Neural cell (in vitro differentiated cells): ENCODE measurements around the gene CTDSPL. TPM values are rescaled to one million over a fixed set of nuclear protein-coding genes. Genes with fewer than 3 reads are reported as not detected.

Source experiments
- H2AFZ ChIP-seq: fragments of 200-600, 300-800 bp; sonication (generic), shearing (Covaris generic); 2 replicates; pipeline ENCODE4 v1.6.0; 2014; ENCODE audit warnings: low read depth, mild to moderate bottlenecking, antibody characterized with exemption, low read length, moderate library complexity
- H3F3A ChIP-seq: fragments of 200-600 bp; shearing (Covaris generic); 2 replicates; pipeline ENCODE4 v1.6.1; 2016; ENCODE audit warnings: mild to moderate bottlenecking, moderate library complexity, mixed read lengths, antibody characterized with exemption, low read length; ENCODE audit not compliant: insufficient read depth, poor library complexity, severe bottlenecking
- H3K27ac ChIP-seq: fragments of 200-600, 300-800 bp; sonication (generic), shearing (Covaris generic); 2 replicates; pipeline ENCODE4 v1.5.1; 2014; ENCODE audit warnings: mild to moderate bottlenecking, low read length, moderate library complexity
- H3K27me3 ChIP-seq: fragments of 300-800, 200-600 bp; sonication (generic), shearing (Covaris generic); 2 replicates; pipeline ENCODE4 v1.6.0; 2014; ENCODE audit warnings: mild to moderate bottlenecking, low read depth, low read length, moderate library complexity; ENCODE audit not compliant: insufficient read depth
- H3K36me3 ChIP-seq: fragments of 300-800, 200-600 bp; sonication (generic), shearing (Covaris generic); 2 replicates; pipeline ENCODE4 v1.5.1; 2014; ENCODE audit warnings: mild to moderate bottlenecking, antibody characterized with exemption, low read length, moderate library complexity; ENCODE audit not compliant: insufficient read depth
- H3K4me2 ChIP-seq: fragments of 300-800, 200-600 bp; sonication (generic), shearing (Covaris generic); 2 replicates; pipeline ENCODE4 v1.6.0; 2014; ENCODE audit warnings: mild to moderate bottlenecking, low read length
- H3K4me3 ChIP-seq: fragments of 300-800, 200-600 bp; sonication (generic), shearing (Covaris generic); 2 replicates; pipeline ENCODE4 v1.5.1; 2014; ENCODE audit warnings: mild to moderate bottlenecking, low read length, moderate library complexity
- H3K79me2 ChIP-seq: fragments of 200-600 bp; shearing (Covaris generic); replicated peaks from 2 replicates; pipeline ENCODE4 v1.6.0; 2014; ENCODE audit warnings: mild to moderate bottlenecking, low read length, moderate library complexity; ENCODE audit not compliant: insufficient read depth
- H3K9ac ChIP-seq: fragments of 300-800, 200-600 bp; sonication (generic), shearing (Covaris generic); 2 replicates; pipeline ENCODE4 v1.6.1; 2016; ENCODE audit warnings: mild to moderate bottlenecking, low read length, mixed read lengths
- H3K9me2 ChIP-seq: fragments of 200-600 bp; shearing (Covaris generic); 2 replicates; pipeline ENCODE4 v1.6.1; 2016; ENCODE audit warnings: mild to moderate bottlenecking, low read length, mixed read lengths; ENCODE audit not compliant: insufficient read depth
- H3K9me3 ChIP-seq: fragments of 200-600, 300-800 bp; sonication (generic), shearing (Covaris generic); 2 replicates; pipeline ENCODE4 v1.6.1; 2016; ENCODE audit warnings: mild to moderate bottlenecking, mixed run types, low read length, moderate library complexity, mixed read lengths
- H4K20me1 ChIP-seq: fragments of 200-600 bp; shearing (Covaris generic); 2 replicates; pipeline ENCODE4 v1.6.1; 2016; ENCODE audit warnings: mild to moderate bottlenecking, mixed run types; ENCODE audit not compliant: insufficient read depth
- EP300 ChIP-seq: fragments of 450-650 bp; conservative IDR thresholded peaks from 2 replicates; pipeline ENCODE4 v1.6.1; 2014; ENCODE audit warnings: antibody characterized with exemption, mild to moderate bottlenecking, moderate library complexity; ENCODE audit not compliant: poor library complexity, severe bottlenecking
- EZH2 ChIP-seq: fragments of 200-600, 300-800 bp; shearing (Covaris generic), sonication (generic); IDR thresholded peaks from 2 replicates; pipeline ENCODE4 v1.6.1; 2014; ENCODE audit warnings: antibody characterized with exemption, low read length, borderline replicate concordance, mild to moderate bottlenecking; ENCODE audit not compliant: insufficient read depth, poor library complexity, severe bottlenecking
- MXI1 ChIP-seq: fragments of 450-650 bp; conservative IDR thresholded peaks from 2 replicates; pipeline ENCODE4 v1.6.1; 2014; ENCODE audit warnings: antibody characterized with exemption, mild to moderate bottlenecking; ENCODE audit not compliant: poor library complexity, severe bottlenecking
- POLR2AphosphoS5 ChIP-seq: IDR thresholded peaks from 2 replicates; pipeline ENCODE4 v1.6.1; 2012
- RAD21 ChIP-seq: fragments of 450-650 bp; conservative IDR thresholded peaks from 2 replicates; pipeline ENCODE4 v1.6.1; 2014; ENCODE audit warnings: antibody characterized with exemption, mild to moderate bottlenecking, moderate library complexity
- SMC3 ChIP-seq: fragments of 450-650 bp; conservative IDR thresholded peaks from 2 replicates; pipeline ENCODE4 v1.6.1; 2014; ENCODE audit warnings: antibody characterized with exemption, mild to moderate bottlenecking, moderate library complexity; ENCODE audit not compliant: poor library complexity
- TAF1 ChIP-seq: IDR thresholded peaks from 2 replicates; pipeline ENCODE4 v1.6.1; 2012; ENCODE audit warnings: low read depth
- polyA plus RNA-seq: library from polyadenylated mRNA; depleted of rRNA; stranded (reverse); fragments of >200 nt; gene quantifications from 2 replicates; pipeline ENCODE4 v1.2.3, GENCODE V29; 2014
- TF ChIP-seq, protein P1 (sequence below): fragments of 450-650 bp; IDR thresholded peaks from 2 replicates; pipeline ENCODE4 v1.5.1; 2014; ENCODE audit warnings: antibody characterized with exemption, mild to moderate bottlenecking, moderate library complexity; ENCODE audit not compliant: poor library complexity, severe bottlenecking
- TF ChIP-seq, protein P2 (sequence below): IDR thresholded peaks from 2 replicates; pipeline ENCODE4 v1.6.1; 2012; ENCODE audit warnings: borderline replicate concordance

The CTDSPL gene
- polyA plus RNA-seq, 1 donor from 2014 or later, result 17.0 TPM

DNA sequence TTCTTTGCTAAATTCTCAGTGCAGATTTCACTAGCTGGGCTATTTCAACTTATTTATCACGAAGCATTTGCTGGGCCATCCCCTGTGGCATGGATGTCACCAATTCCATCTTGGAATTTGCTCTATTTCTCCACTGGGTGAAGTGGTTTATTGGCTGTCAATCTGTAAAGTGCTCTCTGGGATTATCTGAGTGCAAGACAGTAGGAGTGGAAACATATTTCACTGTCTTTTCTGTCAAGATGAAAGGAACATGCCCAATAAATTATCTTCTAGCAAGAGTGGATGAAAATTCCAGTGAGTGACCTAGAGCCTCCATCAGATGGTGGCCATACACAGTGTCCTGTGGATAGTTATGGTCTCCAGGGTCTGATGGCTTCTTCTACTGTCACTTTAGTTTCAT lies 25.1 kb upstream of the CTDSPL start:
- Histone ChIP-seq H3K4me3 (no peak overlapping the region), H3K27me3 (no peaks in the 10 kb centered on the region), H3K79me2 (no peaks in the 10 kb centered on the region), H3K9ac (no peak overlapping the region), H3K4me2 (no peak overlapping the region), H3K36me3 (no peaks in the 10 kb centered on the region), H3K9me3 (no peaks in the 10 kb centered on the region), H3K9me2 (no peaks in the 10 kb centered on the region), H3F3A (no peaks in the 10 kb centered on the region), H4K20me1 (no peaks in the 10 kb centered on the region), H2AFZ (no peak overlapping the region), H3K27ac (no peak overlapping the region)
- TF ChIP-seq, protein P1, sequence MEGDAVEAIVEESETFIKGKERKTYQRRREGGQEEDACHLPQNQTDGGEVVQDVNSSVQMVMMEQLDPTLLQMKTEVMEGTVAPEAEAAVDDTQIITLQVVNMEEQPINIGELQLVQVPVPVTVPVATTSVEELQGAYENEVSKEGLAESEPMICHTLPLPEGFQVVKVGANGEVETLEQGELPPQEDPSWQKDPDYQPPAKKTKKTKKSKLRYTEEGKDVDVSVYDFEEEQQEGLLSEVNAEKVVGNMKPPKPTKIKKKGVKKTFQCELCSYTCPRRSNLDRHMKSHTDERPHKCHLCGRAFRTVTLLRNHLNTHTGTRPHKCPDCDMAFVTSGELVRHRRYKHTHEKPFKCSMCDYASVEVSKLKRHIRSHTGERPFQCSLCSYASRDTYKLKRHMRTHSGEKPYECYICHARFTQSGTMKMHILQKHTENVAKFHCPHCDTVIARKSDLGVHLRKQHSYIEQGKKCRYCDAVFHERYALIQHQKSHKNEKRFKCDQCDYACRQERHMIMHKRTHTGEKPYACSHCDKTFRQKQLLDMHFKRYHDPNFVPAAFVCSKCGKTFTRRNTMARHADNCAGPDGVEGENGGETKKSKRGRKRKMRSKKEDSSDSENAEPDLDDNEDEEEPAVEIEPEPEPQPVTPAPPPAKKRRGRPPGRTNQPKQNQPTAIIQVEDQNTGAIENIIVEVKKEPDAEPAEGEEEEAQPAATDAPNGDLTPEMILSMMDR, result no peak
- TF ChIP-seq POLR2AphosphoS5 (no peak), TAF1 (no peak), MXI1 (no peak), RAD21 (no peak), EZH2 (no peak), EP300 (no peak), SMC3 (no peak)
- TF ChIP-seq, protein P2, sequence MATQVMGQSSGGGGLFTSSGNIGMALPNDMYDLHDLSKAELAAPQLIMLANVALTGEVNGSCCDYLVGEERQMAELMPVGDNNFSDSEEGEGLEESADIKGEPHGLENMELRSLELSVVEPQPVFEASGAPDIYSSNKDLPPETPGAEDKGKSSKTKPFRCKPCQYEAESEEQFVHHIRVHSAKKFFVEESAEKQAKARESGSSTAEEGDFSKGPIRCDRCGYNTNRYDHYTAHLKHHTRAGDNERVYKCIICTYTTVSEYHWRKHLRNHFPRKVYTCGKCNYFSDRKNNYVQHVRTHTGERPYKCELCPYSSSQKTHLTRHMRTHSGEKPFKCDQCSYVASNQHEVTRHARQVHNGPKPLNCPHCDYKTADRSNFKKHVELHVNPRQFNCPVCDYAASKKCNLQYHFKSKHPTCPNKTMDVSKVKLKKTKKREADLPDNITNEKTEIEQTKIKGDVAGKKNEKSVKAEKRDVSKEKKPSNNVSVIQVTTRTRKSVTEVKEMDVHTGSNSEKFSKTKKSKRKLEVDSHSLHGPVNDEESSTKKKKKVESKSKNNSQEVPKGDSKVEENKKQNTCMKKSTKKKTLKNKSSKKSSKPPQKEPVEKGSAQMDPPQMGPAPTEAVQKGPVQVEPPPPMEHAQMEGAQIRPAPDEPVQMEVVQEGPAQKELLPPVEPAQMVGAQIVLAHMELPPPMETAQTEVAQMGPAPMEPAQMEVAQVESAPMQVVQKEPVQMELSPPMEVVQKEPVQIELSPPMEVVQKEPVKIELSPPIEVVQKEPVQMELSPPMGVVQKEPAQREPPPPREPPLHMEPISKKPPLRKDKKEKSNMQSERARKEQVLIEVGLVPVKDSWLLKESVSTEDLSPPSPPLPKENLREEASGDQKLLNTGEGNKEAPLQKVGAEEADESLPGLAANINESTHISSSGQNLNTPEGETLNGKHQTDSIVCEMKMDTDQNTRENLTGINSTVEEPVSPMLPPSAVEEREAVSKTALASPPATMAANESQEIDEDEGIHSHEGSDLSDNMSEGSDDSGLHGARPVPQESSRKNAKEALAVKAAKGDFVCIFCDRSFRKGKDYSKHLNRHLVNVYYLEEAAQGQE, result no peak

DNA sequence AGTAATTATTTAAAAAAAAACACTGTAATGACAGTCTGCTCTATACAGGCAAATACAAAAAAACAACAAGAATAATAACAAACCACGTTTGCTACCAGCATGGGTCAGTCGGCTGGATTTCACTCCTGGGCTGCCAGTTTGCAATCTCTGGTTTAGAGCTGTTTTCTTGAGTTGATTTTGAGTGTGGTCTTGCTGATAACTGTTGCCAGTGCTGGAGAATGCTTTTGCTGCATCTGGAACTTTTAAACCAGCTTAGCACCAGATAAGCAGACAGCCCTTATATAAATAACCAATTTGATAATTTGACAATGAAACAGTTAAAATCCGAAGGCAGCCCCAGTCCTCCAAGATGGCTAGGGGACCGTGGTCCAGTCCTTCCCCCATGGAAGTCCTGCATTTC lies 14.0 kb upstream of the CTDSPL start:
- no peaks in the 10 kb centered on the region for H3F3A ChIP-seq

More for the DNA sequence above, 14.0 kb upstream of the CTDSPL start:
- H3K9me2 ChIP-seq, result no peaks in the 10 kb centered on the region
- TF ChIP-seq POLR2AphosphoS5 (no peak), EZH2 (no peak), EP300 (no peak), TAF1 (no peak), RAD21 (no peak), MXI1 (no peak), SMC3 (no peak)
- TF ChIP-seq, protein P2, result no peak
- TF ChIP-seq, protein P1, result no peak
- no peaks in the 10 kb centered on the region for H3K36me3 ChIP-seq
- H3K27ac ChIP-seq, result no peak overlapping the region
- H3K9me3 ChIP-seq, result no peaks in the 10 kb centered on the region
- no peak overlapping the region for H3K9ac ChIP-seq
- H2AFZ ChIP-seq, result no peak overlapping the region
- H3K4me2 ChIP-seq, result no peak overlapping the region
- H3K27me3 ChIP-seq, result no peaks in the 10 kb centered on the region
- H3K4me3 ChIP-seq, result no peak overlapping the region
- H4K20me1 ChIP-seq, result no peaks in the 10 kb centered on the region
- no peaks in the 10 kb centered on the region for H3K79me2 ChIP-seq
